Mesenchymal stem cell (in vitro differentiated cells and primary cell): Measurements from ENCODE around the gene GLI1.
"Not testable (repeated sequence)": the region's sequence is repeated elsewhere in the genome, so short reads cannot be mapped to it uniquely, and the experiment has no call there.

Source experiments
- DNase-seq: peaks from one replicate; pipeline ENCODE4 v3.0.0-alpha.2; 2013
- H2AFZ ChIP-seq: one replicate; pipeline ENCODE4 v1.6.1; 2013; ENCODE audit warnings: low read depth, mild to moderate bottlenecking, control low read depth, inconsistent platforms, low read length, moderate library complexity
- H2AK5ac ChIP-seq: 2 replicates; pipeline ENCODE4 v1.6.1; 2013; ENCODE audit warnings: low read length, moderate library complexity, mild to moderate bottlenecking, inconsistent platforms; ENCODE audit not compliant: severe bottlenecking
- H2BK120ac ChIP-seq: one replicate; pipeline ENCODE4 v1.6.1; 2013; ENCODE audit warnings: low read depth, mild to moderate bottlenecking, inconsistent platforms, low read length, moderate library complexity
- H2BK12ac ChIP-seq, 2 experiments: one replicate each; pipeline ENCODE4 v1.6.1; 2013; ENCODE audit warnings: inconsistent platforms in 2 of 2, low read length in 2 of 2, mild to moderate bottlenecking in 2 of 2, moderate library complexity in 2 of 2, control low read depth in 1 of 2
- H2BK15ac ChIP-seq: one replicate; pipeline ENCODE4 v1.6.1; 2013; ENCODE audit warnings: mild to moderate bottlenecking, low read depth, inconsistent platforms; ENCODE audit not compliant: poor library complexity, severe bottlenecking
- H2BK5ac ChIP-seq: 2 replicates; pipeline ENCODE4 v1.6.1; 2013; ENCODE audit warnings: low read depth, mild to moderate bottlenecking, low read length, control low read depth, inconsistent platforms; ENCODE audit not compliant: poor library complexity, severe bottlenecking
- H3K14ac ChIP-seq, 2 experiments: one replicate each; pipeline ENCODE4 v1.6.1; 2013; ENCODE audit warnings: inconsistent platforms in 2 of 2, low read length in 2 of 2, control low read depth in 1 of 2, mild to moderate bottlenecking in 1 of 2, moderate library complexity in 1 of 2
- H3K18ac ChIP-seq, 2 experiments: one replicate each; pipeline ENCODE4 v1.6.1; 2013; ENCODE audit warnings: inconsistent platforms in 2 of 2, low read length in 2 of 2, control low read depth in 1 of 2, low read depth in 1 of 2, mild to moderate bottlenecking in 1 of 2
- H3K23ac ChIP-seq, 2 experiments: one replicate each; pipeline ENCODE4 v1.6.1; 2013; ENCODE audit warnings: inconsistent platforms in 2 of 2, low read length in 2 of 2, mild to moderate bottlenecking in 2 of 2, moderate library complexity in 2 of 2, control low read depth in 1 of 2
- H3K27ac ChIP-seq: 2 replicates; pipeline ENCODE4 v1.5.1; 2013; ENCODE audit warnings: mild to moderate bottlenecking, moderate library complexity, low read length, control low read depth, inconsistent platforms; ENCODE audit not compliant: poor library complexity, severe bottlenecking
- H3K27me3 ChIP-seq, 2 experiments: 2 replicates each; pipeline versions ENCODE4 v1.6.1 to v1.7.0; 2013; ENCODE audit warnings: low read length in 2 of 2, mild to moderate bottlenecking in 2 of 2, moderate library complexity in 2 of 2, control low read depth in 1 of 2, inconsistent platforms in 1 of 2; ENCODE audit not compliant: control insufficient read depth in 1 of 2, insufficient read depth in 1 of 2
- H3K36me3 ChIP-seq, 2 experiments: 2 replicates each; pipeline versions ENCODE4 v1.6.1 to v1.7.0; 2013; ENCODE audit warnings: low read length in 2 of 2, control low read depth in 1 of 2, inconsistent platforms in 1 of 2, low read depth in 1 of 2, mild to moderate bottlenecking in 1 of 2; ENCODE audit not compliant: insufficient read depth in 2 of 2, control insufficient read depth in 1 of 2
- H3K4ac ChIP-seq, 2 experiments: one replicate each; pipeline ENCODE4 v1.6.1; 2013; ENCODE audit warnings: inconsistent platforms in 2 of 2, low read length in 2 of 2, mild to moderate bottlenecking in 2 of 2, moderate library complexity in 2 of 2, control low read depth in 1 of 2, low read depth in 1 of 2
- H3K4me1 ChIP-seq: 2 replicates; pipeline ENCODE4 v1.6.1; 2013; ENCODE audit warnings: low read depth, low read length, control low read depth; ENCODE audit not compliant: control insufficient read depth, insufficient read depth
- H3K4me2 ChIP-seq: 2 replicates; pipeline ENCODE4 v1.6.1; 2013; ENCODE audit warnings: low read length, mild to moderate bottlenecking, inconsistent platforms; ENCODE audit not compliant: poor library complexity, severe bottlenecking
- H3K4me3 ChIP-seq, 2 experiments: 2 replicates each; pipeline versions ENCODE4 v1.5.1 to v1.7.0; 2013; ENCODE audit warnings: low read length in 2 of 2, mild to moderate bottlenecking in 2 of 2, control low read depth in 1 of 2, low read depth in 1 of 2; ENCODE audit not compliant: insufficient read depth in 1 of 2
- H3K79me1 ChIP-seq: replicated peaks from 2 replicates; pipeline ENCODE4 v1.6.1; 2013; ENCODE audit warnings: mild to moderate bottlenecking, control low read depth, low read length, inconsistent platforms; ENCODE audit not compliant: poor library complexity, severe bottlenecking
- H3K9ac ChIP-seq: 2 replicates; pipeline ENCODE4 v1.7.0; 2013; ENCODE audit warnings: mild to moderate bottlenecking, low read length, moderate library complexity
- H3K9me3 ChIP-seq: 2 replicates; pipeline ENCODE4 v1.7.0; 2013; ENCODE audit warnings: mild to moderate bottlenecking, low read length; ENCODE audit not compliant: control insufficient read depth
- H4K8ac ChIP-seq: one replicate; pipeline ENCODE4 v1.6.1; 2013; ENCODE audit warnings: inconsistent platforms, mild to moderate bottlenecking, low read length, moderate library complexity
- H4K91ac ChIP-seq: one replicate; pipeline ENCODE4 v1.6.1; 2013; ENCODE audit warnings: mild to moderate bottlenecking, low read length, inconsistent platforms
- WGBS: methylation state at CpG from one replicate; pipeline ENCODE4 v1.1.7; 2013; ENCODE audit warnings: mixed read lengths; 5-methylcytosine and 5-hydroxymethylcytosine counted together

Gene GLI1

DNA sequence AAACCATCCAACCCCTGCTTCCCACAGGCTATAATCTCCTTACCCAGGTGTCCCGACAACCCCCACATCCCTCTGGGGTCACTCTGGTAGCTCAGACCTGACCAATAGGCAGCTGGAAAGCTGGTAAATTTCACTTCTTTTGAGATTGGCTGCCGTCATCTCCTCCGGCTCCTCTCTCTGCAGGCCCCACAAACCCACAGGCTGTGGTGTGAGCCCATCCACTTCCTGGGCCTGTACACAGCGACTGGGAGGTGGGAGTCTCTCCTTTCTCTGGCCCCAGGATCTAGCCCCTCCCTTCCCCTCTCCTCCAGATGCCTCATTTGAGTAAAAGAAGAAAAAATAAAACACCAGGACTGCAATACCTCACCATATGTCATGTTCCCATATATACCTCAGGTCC, 24.3 kb upstream of the GLI1 start:
- Histone ChIP-seq H3K9ac (no peak overlapping the region), H3K27me3 (no peaks in the 10 kb centered on the region), H3K4me3 (no peak overlapping the region), H2BK15ac (no peak overlapping the region), H3K14ac (no peak overlapping the region), H3K4ac (no peak overlapping the region), H2BK12ac (no peak overlapping the region), H3K9me3 (no peaks in the 10 kb centered on the region), H3K18ac (no peak overlapping the region), H2AK5ac (no peak overlapping the region), H4K8ac (no peak overlapping the region), H2BK5ac (no peak overlapping the region), H3K79me1 (no peaks in the 10 kb centered on the region), H2AFZ (no peak overlapping the region), H4K91ac (no peak overlapping the region), H2BK120ac (no peak overlapping the region), H3K36me3 (no peaks in the 10 kb centered on the region), H3K4me1 (no peaks in the 10 kb centered on the region), H3K27ac (no peak overlapping the region), H3K23ac (no peak overlapping the region), H3K4me2 (no peak overlapping the region)
- 84% methylated on average over 4 of the region's 4 CpGs for WGBS
- DNase-seq = no peak

- no peak for DNase-seq
- Histone ChIP-seq H3K9ac (no peak overlapping the region), H4K8ac (no peak overlapping the region), H3K9me3 (no peaks in the 10 kb centered on the region), H3K27ac (no peak overlapping the region), H2BK12ac (no peak overlapping the region), H2AFZ (no peak overlapping the region), H2BK15ac (no peak overlapping the region), H2AK5ac (no peak overlapping the region), H4K91ac (no peak overlapping the region), H3K36me3 (no peaks in the 10 kb centered on the region), H3K4ac (no peak overlapping the region), H3K4me1 (no peaks in the 10 kb centered on the region), H3K23ac (no peak overlapping the region), H3K4me3 (no peak overlapping the region), H3K14ac (no peak overlapping the region), H3K18ac (no peak overlapping the region), H3K79me1 (no peaks in the 10 kb centered on the region), H2BK5ac (no peak overlapping the region), H2BK120ac (no peak overlapping the region), H3K27me3 (no peaks in the 10 kb centered on the region), H3K4me2 (no peak overlapping the region)
- WGBS = 77% methylated on average over 1 of the region's 1 CpG
These were observed 21.2 kb upstream of the GLI1 start for GRCh38 chr12:57438400-57438799.

GRCh38 chr12:57439762-57440266, 19.8 kb upstream of the GLI1 start:
- Histone ChIP-seq H3K27me3 (no peaks in the 10 kb centered on the region), H3K14ac (no peak overlapping the region), H4K91ac (no peak overlapping the region), H3K9me3 (no peaks in the 10 kb centered on the region), H2AFZ (no peak overlapping the region), H2BK120ac (no peak overlapping the region), H2BK15ac (no peak overlapping the region), H3K4me1 (no peaks in the 10 kb centered on the region), H3K36me3 (no peaks in the 10 kb centered on the region), H2AK5ac (no peak overlapping the region), H3K4me3 (no peak overlapping the region), H4K8ac (no peak overlapping the region), H3K27ac (no peak overlapping the region), H3K18ac (no peak overlapping the region), H2BK12ac (no peak overlapping the region), H3K9ac (no peak overlapping the region), H3K23ac (no peak overlapping the region), H3K4ac (no peak overlapping the region), H3K4me2 (no peak overlapping the region), H2BK5ac (no peak overlapping the region), H3K79me1 (no peaks in the 10 kb centered on the region)
- WGBS = 84% methylated on average over 2 of the region's 4 CpGs
- DNase-seq = no peak

DNA sequence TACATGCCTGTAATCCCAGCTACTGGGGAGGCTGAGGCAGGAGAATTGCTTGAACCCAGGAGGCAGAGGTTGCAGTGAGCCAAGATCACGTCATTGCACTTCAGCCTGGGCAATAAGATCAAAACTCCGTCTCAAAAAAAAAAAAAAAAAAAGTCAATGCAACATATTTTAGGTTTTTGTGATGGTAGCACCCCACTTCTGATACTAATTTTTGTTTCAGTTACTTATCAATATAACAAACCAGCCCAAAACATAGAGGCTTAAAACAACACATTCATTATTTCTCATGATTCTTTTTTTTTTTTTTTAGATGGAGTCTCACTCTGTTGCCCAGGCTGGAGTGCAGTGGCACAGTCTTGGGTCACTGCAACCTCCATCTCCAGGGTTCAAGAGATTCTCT, 18.2 kb upstream of the GLI1 start:
- H3K4me1 ChIP-seq, H3K9ac ChIP-seq, H4K91ac ChIP-seq, H3K4ac ChIP-seq, H3K79me1 ChIP-seq, H3K36me3 ChIP-seq, H2BK15ac ChIP-seq, H3K18ac ChIP-seq, H2AFZ ChIP-seq, H3K4me3 ChIP-seq, H3K4me2 ChIP-seq, H3K27ac ChIP-seq, H2BK5ac ChIP-seq, H2AK5ac ChIP-seq, H3K27me3 ChIP-seq, H3K14ac ChIP-seq, DNase-seq, H3K9me3 ChIP-seq, H2BK12ac ChIP-seq, H3K23ac ChIP-seq, H4K8ac ChIP-seq, H2BK120ac ChIP-seq: not testable (repeated sequence)
- WGBS = 100% methylated on average over 1 of the region's 2 CpGs
